ENCODE results near the gene ADGRB3.
"Not testable (repeated sequence)": the region's sequence is repeated elsewhere in the genome, so short reads cannot be mapped to it uniquely, and the experiment has no call there.

The ADGRB3 gene

DNA sequence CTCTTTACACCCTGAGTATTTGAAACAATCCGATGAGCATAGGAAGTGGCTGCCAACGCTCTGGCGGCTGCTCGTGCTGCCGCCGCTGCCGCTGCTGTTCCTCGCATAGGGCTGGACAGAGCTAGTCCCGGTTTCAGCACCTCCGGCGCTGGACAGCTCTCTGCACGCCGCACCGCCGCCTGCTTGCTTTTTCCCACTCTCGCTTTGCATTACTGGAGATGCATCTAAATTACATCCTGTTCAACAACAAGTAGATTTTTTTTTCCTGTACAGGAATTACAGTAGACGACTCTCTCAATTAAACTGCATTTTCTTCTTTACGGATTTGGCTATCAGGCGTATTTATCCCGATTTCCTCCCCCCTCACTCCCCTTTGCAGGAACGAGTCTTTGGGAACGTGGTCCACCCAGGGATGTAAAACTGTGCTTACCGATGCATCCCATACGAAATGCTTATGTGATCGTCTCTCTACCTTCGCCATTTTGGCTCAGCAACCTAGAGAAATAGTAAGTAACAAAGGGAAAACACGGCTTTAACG lies 597.9 kb downstream of the ADGRB3 start:
- peak; percentile 52 for DNase-seq (ENCODE audit: low read depth, low spot score)

DNA sequence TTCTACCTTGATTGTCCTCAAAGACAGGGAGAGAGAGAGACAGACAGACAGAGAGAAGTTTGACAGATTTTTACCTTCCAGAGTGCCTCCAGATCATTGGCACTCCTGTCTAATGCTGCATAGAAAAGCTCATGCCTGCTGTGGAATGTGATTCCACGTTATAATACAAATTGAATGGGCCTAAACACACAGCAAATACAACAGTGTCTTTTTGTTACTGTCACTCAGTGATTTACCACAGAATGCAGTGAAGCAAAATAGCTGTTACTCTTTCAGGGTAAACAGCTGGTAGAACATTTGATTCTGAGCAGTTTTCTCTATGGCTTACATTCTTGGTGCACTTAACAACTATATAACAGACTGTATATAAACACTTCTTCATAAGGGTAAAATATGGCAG lies 603.0 kb downstream of the ADGRB3 start:
- DNase-seq (ENCODE audit: low read depth, low spot score): no peak

DNA sequence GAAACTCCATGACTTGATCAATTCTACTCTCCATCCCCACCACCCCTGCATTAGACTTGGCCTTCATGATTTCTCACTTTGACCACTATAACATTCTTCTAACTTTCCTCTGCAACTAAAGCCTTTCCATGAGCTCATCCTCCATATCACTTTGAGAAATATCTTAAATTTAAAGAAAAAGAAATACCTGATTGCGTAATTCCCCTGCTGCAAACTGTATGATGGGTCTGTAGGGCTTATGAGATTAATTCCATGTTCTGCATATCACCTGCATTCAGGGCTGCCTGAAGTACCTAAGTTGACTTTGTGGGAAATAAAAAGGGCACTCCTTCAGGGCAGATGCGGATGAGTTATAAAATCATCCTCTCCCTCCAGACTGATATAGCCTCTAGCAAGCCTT lies 611.9 kb downstream of the ADGRB3 start:
- no peak for DNase-seq (ENCODE audit: low read depth, low spot score)

DNA sequence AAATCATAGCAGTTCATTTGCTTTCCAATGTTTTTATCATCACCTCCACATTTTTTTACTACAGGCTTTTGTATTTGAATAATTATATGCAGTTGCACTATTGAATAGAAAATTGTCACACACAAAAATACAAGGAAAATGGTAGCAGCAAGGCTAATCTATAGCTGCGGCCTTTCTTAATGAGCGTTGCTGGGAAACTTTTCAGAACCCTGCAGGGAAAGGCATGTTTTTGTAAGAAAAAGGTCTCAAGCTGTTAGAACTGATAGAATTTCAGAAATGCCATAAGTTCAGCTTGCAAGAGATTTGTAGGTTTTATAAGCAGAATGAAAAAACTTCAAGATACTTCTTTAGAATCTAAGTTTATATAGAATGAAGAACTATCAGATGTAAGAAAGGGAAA lies 625.9 kb downstream of the ADGRB3 start:
- no peak for DNase-seq (ENCODE audit: low read depth, low spot score)

DNA sequence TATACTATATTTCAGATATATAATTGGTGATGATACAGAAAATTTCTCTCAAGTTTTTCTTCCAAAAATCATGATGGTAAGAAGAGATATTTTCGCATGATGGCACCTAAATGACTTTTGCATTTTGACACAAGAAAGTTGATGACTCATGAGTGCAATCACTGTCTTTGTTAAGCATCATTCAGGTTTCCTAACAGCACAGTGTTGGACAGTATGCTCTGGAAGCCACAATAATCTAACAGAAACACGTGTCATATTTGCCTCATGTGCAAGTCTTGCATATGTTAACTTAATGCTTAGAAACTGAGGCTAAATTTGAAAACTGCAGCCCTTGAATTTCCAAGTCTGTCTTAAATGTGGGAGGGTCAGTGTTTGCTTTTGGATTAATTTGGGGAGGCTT lies 628.2 kb downstream of the ADGRB3 start:
- DNase-seq (ENCODE audit: low read depth, low spot score): no peak

DNA sequence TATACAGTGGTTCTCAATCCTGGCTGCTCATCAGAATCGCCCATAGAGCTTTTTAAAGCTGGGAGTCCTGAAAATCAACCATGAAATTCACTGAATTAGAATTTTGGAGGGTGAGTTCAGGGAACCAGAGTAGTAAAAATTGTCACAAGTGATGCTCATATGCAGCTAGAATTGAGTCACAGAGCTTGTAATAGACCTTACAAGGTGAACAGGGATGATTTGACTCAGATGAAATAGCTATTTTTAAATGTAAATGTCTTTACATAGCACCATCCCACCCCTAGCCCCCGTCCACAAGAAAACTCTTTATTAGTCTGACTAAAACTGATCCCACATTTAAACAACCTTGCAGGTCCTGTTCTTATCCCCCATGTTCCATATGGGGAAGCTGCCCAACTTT lies 630.0 kb downstream of the ADGRB3 start:
- no peak for DNase-seq (ENCODE audit: low read depth, low spot score)

DNA sequence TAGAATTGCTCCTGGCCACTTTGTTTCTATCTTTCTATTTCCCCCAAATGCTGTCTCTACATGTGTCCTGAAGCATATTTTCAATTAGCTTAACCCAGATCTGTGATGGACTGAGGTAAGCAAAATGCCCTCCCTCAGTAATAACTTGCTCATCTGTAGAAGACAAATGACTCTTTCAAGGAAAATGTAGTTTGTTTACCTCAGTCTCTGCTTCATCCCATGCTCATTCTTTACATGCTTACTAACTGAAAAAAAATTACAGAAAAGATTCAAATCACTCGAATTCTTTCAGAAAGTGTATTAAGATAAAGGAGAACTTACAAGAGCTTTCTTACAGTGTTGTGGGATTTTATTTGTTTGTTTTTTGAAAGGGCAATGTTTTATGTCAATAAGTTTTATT lies 630.6 kb downstream of the ADGRB3 start:
- DNase-seq (ENCODE audit: low read depth, low spot score): no peak

DNA sequence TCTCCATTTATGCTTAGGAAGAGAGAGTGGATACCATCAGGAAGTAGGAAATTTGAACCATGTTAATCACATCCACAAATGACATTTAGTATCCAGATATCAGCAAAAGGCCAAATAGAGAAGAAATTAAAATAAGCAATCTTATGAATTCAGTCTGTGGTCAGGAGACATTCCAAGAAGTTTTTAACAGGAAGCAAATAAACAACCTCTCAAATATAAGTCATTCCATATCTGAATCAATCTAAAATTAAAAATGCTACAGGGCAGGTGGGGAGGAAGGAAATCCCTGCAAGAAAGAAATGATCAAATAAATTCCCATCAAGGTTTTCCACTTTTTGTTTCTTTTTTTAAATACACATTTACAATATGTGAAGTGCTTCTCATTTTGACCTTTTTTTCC lies 641.1 kb downstream of the ADGRB3 start:
- no peak for DNase-seq (ENCODE audit: low read depth, low spot score)

DNA sequence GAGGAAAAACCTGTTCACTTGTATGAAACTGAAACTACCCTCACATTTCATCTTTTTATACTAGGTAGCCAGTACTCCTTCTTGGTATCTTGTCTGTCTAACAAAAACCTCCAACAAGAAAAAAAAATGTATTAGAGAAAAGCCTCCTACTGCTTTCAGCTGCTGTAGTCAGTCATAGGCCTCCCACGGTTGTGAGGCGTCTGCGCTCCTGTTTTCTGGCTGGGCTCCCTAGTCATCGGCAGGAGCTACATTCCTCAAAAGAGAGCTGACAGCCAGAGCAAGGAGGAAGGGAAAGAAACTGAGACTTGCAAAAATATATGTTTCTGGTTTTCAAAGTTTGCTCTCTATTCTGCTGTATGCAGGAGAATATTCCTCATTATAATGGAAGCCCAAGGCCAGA lies 644.7 kb downstream of the ADGRB3 start:
- DNase-seq (ENCODE audit: low read depth, low spot score): no peak

DNA sequence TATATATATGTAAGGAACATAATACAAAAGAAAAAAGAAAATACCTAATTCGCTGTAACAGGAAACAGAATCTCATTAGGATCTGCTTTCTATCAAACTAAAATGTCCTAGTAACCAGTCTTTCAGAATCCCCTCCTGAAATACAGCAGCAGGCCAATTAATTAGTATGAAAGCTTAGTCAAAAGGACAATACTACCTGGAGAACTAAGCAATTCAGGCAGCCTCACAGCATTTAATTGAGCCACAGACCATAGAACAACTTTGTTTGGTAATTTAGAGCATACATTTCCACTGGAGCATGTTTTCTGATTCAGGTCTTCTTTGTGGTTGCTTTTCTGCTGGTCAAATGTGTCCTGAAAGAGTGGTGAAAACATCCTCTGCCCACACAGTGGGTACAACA lies 645.8 kb downstream of the ADGRB3 start:
- no peak for DNase-seq (ENCODE audit: low read depth, low spot score)

DNA sequence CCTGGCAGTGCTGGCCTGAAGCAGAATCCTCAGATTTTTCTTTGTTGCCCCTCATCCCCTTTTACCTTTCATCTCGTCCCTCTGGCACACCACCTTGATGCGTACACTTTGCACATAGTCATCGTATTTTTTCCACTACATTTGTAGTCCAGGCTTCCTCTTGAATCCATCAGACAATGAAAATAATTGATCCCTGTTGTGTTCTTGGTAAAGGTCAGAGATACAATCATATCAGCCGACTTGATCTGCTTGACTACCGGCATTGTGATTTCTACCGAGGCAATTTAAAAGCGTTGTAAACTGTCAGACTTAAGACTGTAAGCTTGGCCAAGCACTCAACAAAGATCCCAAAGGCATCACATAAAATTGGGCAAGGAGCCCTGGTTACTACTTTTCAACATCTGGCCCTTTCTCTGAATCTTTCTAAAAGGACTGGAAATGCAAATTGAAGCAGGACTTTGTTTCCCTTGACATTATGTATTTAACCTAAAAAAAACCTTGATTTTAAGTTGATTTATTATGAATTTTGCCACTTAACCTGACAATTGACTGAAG lies 649.2 kb downstream of the ADGRB3 start:
- DNase-seq (ENCODE audit: low read depth, low spot score): no peak

DNA sequence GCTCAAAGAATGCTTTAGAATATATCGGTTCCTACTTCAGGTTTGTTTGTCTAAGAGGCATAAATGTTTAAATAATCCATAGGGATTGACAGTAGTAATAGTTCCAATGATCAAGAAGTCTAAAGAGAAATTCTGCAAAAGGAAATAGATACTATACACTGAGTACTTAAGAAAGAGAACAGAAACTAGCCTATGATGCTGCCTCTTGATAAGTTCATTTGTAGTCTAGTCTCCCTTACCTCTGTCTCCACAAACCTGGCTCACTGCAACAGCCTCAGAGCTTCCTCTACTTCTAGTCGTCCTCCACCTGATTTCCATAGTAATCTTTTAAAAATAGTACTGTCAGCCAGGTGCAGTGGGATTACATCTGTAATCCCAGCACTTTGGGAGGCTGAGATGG lies 650.0 kb downstream of the ADGRB3 start:
- no peak for DNase-seq (ENCODE audit: low read depth, low spot score)

DNA sequence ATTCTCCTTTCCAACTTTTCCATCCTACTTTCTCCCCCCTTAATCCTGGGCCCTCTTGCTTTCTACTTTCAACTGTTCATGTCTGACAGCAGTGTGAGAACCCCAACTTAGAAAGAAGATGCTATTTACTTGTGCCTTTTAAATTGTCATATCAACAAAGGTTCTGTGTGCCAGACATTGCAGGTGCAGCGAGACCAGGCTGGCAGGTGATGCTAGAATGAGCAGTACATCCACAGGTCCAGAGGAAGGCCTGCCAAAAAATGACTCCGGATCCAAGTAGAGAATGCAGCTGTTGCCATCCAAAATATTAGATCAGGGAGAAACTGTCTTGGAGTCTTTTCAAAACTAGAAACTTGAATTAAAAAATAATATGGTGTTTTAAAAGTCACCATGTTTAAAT lies 651.2 kb downstream of the ADGRB3 start:
- DNase-seq (ENCODE audit: low read depth, low spot score): no peak

DNA sequence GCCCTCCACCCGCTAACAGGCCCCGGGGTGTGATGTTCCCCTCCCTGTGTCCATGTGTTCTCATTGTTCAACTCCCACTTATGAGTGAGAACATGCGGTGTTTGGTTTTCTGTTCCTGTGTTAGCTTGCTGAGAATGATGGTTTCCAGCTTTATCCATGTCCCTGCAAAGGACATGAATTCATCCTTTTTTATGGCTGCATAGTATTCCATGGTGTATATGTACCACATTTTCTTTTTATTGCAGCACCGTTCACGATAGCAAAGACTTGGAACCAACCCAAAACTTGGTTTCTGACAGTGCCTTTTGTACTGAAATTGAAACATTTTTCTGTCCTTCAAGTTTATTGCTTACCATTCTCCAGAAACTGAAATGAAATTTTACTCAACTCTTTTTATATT lies 653.1 kb downstream of the ADGRB3 start:
- not testable (repeated sequence) for DNase-seq (ENCODE audit: low read depth, low spot score)

DNA sequence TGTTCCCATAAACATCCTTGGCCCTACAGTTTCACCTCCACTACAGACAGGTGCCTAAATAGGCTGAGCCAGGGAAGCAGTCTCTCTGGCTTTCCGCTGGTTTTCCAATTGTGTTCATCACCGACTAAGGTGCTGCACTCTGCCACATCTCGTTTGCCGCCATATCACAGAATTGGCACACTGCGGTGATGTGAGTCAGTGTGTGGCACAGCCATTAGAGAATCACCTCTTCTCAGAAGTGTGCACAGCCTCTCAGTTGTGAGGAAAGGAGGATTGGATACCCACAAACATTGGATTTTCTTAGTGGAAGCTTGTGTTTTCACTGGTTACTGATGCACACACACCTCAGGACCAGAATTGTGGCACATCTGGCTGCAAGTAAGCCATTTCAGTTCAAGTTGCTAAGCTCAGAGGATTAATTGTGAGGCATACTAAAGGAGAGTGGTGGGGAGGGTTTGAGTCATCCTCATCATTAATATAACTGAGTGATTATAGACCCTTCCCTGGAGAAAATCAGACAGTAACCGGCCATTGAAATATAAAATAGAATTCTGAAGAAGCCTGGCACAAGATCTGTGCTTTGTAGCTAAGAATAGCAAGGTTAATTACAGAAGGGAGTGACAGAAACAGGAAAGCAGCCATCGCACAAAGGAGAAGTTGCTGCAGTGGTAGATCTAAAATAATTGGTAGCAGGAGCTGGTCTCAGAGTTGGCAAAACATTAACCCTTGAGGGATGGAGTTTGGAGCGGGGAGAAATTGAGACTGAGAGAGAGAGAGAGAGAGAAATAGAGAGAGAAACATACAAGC lies 654.8 kb downstream of the ADGRB3 start:
- DNase-seq (ENCODE audit: low read depth, low spot score): no peak

DNA sequence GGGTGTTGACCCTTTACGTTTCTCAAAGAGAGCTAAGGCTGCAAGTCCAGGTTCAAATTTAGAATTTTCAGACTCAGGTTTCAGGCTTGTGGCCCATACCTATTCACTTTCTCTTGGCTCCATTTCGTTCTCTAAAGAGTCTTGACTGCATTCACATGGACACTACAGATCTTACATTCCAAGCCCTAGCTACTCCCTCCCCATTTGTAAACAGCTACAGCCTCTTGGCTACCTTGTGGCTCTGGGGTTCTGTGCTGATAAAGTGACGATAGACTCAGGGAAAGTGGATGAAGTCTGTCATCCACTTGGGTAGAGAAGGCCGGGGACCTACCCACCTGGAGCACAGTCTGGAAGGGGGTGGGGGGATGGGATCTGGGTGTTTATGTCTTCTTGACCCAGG lies 658.4 kb downstream of the ADGRB3 start:
- DNase-seq (ENCODE audit: low read depth, low spot score): no peak

DNA sequence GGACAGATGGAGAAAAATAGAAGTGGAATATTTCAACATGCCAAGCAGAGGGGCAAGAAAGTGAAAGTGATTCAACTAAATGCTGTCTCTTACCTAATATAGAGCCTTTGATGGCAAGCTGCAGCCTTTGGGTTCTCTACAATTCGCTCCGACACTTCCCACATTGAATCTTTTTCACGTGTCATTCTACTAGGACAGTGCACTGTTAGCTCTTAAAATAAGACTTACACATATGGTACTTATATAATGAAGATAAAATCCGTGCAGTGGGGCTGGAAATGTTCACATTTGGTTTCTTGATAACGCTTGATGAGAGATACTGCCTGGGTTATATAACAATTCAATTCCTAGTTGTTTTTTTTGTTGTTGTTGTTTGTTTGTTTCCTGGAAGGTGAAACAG lies 659.3 kb downstream of the ADGRB3 start:
- no peak for DNase-seq (ENCODE audit: low read depth, low spot score)

DNA sequence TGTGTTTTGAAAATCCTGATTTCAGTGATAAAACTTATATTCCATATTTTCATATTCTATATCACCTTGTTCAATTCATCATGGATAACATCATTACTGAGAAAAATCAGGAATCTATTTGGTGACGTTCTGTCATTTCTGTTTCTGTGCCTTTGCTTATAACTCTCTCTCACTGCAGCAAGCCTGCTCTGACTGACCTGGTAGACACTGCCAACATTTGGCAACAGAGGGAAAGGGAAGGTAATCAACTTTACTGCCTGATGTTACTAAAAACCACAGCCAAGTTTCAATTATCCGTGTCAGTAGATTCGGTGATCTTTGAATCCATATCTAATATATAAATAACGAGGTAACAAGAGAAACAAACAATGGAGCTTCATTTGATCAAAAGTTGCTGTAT lies 659.8 kb downstream of the ADGRB3 start:
- no peak for DNase-seq (ENCODE audit: low read depth, low spot score)

DNA sequence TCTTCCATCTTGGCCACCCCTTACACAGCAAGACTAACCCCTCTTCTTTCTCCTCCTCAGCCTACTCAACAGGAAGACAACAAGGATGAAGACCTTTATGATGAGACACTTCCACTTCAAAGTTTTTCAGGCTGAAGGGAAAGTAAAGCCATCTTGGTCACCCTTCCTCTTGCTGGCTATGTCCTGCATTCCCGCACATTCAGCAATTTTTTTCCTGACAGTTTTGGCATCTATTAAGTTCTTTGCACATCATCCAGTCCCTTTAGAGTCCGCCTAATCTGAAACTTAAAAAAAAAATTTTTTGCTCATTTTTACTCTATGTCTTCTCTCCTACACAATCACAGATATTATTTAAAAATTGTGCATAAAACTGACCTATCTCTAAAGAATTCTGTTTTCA lies 668.3 kb downstream of the ADGRB3 start:
- DNase-seq (ENCODE audit: low read depth, low spot score): no peak

DNA sequence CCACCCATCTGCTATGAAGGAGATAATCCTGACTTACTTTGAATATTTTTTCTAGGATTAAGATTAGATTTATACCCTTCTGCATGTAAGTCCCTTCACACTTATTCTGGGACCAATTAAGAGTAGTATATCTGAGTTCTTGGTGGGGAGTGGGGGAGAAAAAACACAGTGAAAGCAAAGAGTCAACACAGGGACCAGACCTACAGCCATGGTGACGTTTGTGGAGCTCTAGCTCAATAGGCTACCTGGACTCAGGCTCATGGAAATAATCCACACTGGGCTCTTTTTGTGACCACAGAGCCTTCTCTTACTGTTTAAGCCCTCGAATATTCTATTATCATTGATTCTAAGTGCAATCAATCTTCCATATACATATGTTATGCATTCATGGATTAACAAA lies 670.4 kb downstream of the ADGRB3 start:
- DNase-seq (ENCODE audit: low read depth, low spot score): no peak

DNA sequence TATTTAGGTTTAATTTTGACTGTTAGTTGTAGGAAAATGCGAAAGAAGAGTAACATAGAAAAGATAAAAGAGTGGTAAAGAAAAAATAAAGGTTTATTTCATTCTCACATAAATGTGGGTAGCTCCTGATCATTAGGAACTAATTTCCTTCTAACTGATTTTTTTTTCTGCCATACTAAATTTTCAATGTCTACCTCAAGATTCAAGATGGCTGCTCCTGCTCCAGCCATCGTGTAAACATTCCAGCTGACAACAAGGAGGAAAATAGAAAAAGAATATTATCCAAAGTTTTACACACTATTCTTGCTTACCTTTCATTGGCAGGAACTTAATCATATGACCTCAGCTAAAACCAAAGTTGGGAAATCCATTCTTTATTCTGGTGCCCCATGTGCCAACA lies 673.5 kb downstream of the ADGRB3 start:
- DNase-seq (ENCODE audit: low read depth, low spot score): no peak

DNA sequence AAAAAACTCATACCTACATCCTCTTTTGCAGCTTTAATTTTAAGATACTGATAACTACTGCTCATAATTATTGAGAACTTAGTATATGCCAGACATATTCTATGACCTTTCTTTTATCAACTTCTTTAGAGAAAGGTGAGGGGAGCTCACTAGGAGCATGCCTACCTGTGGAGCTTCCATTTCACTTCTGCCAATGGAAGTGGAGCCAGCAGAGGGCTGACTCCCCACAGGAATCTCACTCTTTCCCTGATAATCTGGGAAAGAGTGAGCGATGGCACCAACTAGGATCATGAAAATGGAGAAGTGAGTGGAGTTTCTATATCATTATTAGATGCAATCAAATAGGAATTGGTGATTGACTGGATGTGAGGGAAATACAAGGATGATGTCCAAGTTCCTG lies 676.8 kb downstream of the ADGRB3 start:
- no peak for DNase-seq (ENCODE audit: low read depth, low spot score)

DNA sequence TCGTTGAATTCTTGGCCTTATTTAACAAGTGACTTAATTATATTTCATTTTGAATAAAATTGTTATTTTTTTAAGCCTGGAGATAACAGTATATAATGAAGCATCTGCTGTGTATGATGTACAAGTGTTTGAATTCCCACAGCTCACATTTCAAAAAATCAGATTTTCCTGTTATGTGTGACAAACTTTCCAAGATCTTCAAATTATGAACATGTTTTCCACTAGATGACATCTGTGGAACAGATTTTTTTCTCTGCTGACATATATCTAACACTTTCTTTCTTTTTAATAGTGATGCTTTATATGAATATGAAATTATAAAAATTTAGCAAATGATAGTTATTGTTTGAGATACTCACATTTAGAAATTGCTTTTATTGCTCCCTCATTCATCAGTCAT lies 678.9 kb downstream of the ADGRB3 start:
- no peak for DNase-seq (ENCODE audit: low read depth, low spot score)

DNA sequence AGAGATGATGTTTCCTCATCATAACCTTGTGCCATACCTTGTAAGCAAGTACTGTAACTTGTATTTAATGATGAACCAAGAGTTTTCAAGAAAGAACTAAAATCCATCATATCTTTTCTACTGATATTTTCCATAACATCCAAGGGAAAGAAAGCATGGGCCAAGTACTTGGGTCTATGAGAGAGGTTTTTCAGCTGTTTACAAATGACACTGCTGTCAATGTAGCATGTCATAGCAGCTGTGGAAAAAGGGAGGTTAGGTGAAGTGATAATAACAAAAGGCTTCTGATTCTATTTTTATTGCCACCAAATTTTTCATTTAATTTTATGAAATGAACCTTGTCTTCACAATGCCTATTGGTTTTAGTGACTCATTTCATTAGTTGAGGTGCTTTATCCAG lies 679.4 kb downstream of the ADGRB3 start:
- no peak for DNase-seq (ENCODE audit: low read depth, low spot score)

All from iPS DF 19.7 (cell line).